Vagina (tissue), 2 donors: Measurements from ENCODE around the gene RIF1.

ENCODE experiments used
- POLR2A ChIP-seq, 2 donors: fragments of 450-650 bp; IDR thresholded peaks; one replicate each; pipeline ENCODE4 v1.6.1; 2017; ENCODE audit warnings: antibody characterized with exemption in 2 of 2, mild to moderate bottlenecking in 2 of 2, moderate library complexity in 2 of 2
- TF ChIP-seq, protein P1 (sequence below), 3 experiments: fragments of 450-650 bp in 2 of 3; fragments of 200-600 bp in 1 of 3; sonication (generic) in 1 of 3; IDR thresholded peaks; one replicate each; pipeline ENCODE4 v1.5.1; 2017 to 2019; ENCODE audit warnings: antibody characterized with exemption in 3 of 3, mild to moderate bottlenecking in 2 of 3, moderate library complexity in 2 of 3

DNA sequence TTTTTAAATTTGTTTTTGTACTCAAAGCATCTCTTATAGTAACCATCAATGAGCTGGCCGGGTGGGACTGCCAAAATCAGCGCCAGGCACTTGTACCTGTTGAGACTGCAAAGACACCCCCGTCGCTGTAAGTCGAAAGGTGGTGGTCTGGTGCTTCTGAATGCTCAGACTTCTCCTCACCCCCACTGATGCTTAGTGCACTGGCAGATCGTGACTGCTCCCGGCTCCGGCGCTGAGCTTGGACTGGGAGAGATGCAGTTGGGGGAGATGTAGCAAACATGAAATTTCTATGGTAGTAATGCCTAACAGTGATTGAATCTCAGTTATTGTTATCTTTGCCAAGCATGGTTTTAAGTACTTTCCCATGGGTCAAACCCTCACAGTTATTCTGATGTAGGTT, 80.6 kb downstream of the RIF1 start:
- TF ChIP-seq, protein P1, sequence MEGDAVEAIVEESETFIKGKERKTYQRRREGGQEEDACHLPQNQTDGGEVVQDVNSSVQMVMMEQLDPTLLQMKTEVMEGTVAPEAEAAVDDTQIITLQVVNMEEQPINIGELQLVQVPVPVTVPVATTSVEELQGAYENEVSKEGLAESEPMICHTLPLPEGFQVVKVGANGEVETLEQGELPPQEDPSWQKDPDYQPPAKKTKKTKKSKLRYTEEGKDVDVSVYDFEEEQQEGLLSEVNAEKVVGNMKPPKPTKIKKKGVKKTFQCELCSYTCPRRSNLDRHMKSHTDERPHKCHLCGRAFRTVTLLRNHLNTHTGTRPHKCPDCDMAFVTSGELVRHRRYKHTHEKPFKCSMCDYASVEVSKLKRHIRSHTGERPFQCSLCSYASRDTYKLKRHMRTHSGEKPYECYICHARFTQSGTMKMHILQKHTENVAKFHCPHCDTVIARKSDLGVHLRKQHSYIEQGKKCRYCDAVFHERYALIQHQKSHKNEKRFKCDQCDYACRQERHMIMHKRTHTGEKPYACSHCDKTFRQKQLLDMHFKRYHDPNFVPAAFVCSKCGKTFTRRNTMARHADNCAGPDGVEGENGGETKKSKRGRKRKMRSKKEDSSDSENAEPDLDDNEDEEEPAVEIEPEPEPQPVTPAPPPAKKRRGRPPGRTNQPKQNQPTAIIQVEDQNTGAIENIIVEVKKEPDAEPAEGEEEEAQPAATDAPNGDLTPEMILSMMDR (IDR thresholded peaks at IDR 0.05), result no peak
- TF ChIP-seq POLR2A (IDR thresholded peaks at IDR 0.05), result no peak
